ENCODE results near the gene KRTAP5-3. TPM values are rescaled to one million over a fixed set of nuclear protein-coding genes. Genes with fewer than 3 reads are reported as not detected.

Gene KRTAP5-3
- total and polyA plus RNA-seq, 2 experiments from 2014 or later, result not detected

DNA sequence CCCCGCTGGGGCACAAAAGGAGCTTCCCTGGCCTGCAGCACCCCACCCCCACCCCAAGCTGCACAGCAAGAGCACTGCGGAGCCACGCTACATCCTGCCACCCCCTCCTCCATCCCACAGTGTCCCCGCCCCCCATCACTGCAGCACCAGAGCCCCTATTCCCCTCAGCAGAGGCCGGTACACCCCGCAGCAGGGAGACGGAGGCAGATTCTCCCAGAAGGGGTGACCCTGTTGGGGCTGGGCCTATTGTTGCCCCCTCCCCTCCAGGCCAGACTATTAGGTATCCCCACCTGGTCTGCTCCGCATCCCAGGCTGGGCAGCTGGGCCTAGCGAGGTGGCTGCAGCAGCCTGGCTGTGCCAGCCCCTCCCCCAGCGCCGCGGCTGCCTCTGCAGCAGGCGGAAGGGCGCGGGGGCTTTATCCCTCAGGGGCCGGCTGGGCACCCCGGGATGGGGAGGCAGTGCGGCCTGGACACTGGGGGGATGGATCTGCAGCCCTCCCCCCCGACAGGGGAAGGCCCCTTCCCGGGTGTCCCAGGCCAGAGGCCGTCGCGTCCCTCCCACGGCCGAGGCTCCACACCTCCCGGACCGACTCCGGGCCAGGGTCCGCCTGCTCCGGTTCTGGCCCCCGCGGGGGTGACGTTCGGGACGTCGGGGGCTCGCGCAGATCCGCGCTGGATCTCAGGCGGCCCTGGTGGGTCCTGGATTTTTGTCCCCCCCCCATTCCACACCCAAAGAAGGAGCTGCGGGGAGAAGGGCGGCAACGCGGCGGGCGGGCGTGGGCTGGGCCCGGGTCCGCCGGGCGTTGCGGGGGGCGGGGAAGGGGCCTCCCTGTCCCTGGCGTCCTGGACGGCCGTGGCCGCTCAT, 37.1 kb downstream of the KRTAP5-3 start:
- Histone ChIP-seq H2AFZ (no peak overlapping the region), H3K27me3 (replicated peaks; ENCODE audit: insufficient read depth) (peaks cover 21% of the 10 kb centered on the region), H3K79me2 (ENCODE audit: insufficient read depth) (no peaks in the 10 kb centered on the region), H3K9me3 (ENCODE audit: low read depth) (no peaks in the 10 kb centered on the region), H3K27ac (no peak overlapping the region), H3K9ac (no peak overlapping the region), H3K4me1 (ENCODE audit: insufficient read depth) (no peaks in the 10 kb centered on the region), H3K4me2 (ENCODE audit: unreplicated experiment) (no peak overlapping the region), H3K9me2 (ENCODE audit: insufficient read depth) (no peaks in the 10 kb centered on the region), H3F3A (ENCODE audit: insufficient read depth) (0 out of 2 replicates have a peak, but pooled peaks cover 3% of the 10 kb centered on the region), H4K20me1 (ENCODE audit: insufficient read depth) (no peaks in the 10 kb centered on the region), H3K4me3 (peak overlapping the region; percentile 22; the same call in 1 of the 2 replicates), H3K36me3 (ENCODE audit: low read depth) (no peaks in the 10 kb centered on the region)
- TF ChIP-seq EZH2phosphoT487 (IDR thresholded peaks at IDR 0.05; ENCODE audit: insufficient read depth, low read depth) (no peak), EZH2 (IDR thresholded peaks at IDR 0.05; ENCODE audit: insufficient read depth, poor library complexity, severe bottlenecking) (peak; percentile 55)
- 16 to 27% methylated on average over 28 to 35 of the region's 58 CpGs for whole genome bisulfite sequencing, 2 experiments (ENCODE audit: low coverage in 1 of 2, low lambda C conversion rate in 2 of 2, missing lambda C conversion rate in 2 of 2)
- in situ Hi-C loops (cut with MboI), result no loop called here
- no peak for DNase-seq

DNA sequence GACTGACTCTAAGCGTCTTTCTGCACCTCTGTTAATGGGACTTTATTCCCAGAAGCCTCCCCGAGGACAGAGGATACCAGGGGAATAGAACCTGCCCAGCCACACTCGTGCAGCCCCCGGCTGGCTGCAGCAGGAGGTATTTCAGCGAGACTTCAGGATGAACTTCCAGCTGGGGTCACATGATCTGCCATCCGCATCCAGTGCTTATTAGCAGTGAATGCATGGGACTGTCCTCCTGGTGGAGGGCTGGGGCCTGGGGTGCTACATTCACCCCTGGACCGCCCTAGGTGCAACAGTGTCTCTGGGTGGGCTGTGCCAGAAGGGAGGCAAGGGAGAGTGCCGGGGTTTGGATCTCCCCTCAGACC, 37.8 kb downstream of the KRTAP5-3 start:
- H3K9me2 ChIP-seq (ENCODE audit: insufficient read depth), result no peaks in the 10 kb centered on the region
- H3K4me2 ChIP-seq (ENCODE audit: unreplicated experiment), result no peak overlapping the region
- no peak overlapping the region for H2AFZ ChIP-seq
- no peaks in the 10 kb centered on the region for H3K36me3 ChIP-seq (ENCODE audit: low read depth)
- 0 out of 2 replicates have a peak, but pooled peaks cover 3% of the 10 kb centered on the region for H3F3A ChIP-seq (ENCODE audit: insufficient read depth)
- no peaks in the 10 kb centered on the region for H3K9me3 ChIP-seq (ENCODE audit: low read depth)
- H3K27ac ChIP-seq, result no peak overlapping the region
- no peak for DNase-seq
- no peak overlapping the region for H3K9ac ChIP-seq
- TF ChIP-seq EZH2 (IDR thresholded peaks at IDR 0.05; ENCODE audit: insufficient read depth, poor library complexity, severe bottlenecking) (no peak), EZH2phosphoT487 (IDR thresholded peaks at IDR 0.05; ENCODE audit: insufficient read depth, low read depth) (no peak)
- H3K4me1 ChIP-seq (ENCODE audit: insufficient read depth), result no peaks in the 10 kb centered on the region
- no peaks in the 10 kb centered on the region for H4K20me1 ChIP-seq (ENCODE audit: insufficient read depth)
- in situ Hi-C loops (cut with MboI), result no loop called here
- WGBS, 2 experiments (ENCODE audit: low coverage in 1 of 2, low lambda C conversion rate in 2 of 2, missing lambda C conversion rate in 2 of 2), result 84 to 85% methylated on average over 8 of the region's 8 CpGs
- H3K79me2 ChIP-seq (ENCODE audit: insufficient read depth), result no peaks in the 10 kb centered on the region
- peaks cover 21% of the 10 kb centered on the region for H3K27me3 ChIP-seq (replicated peaks; ENCODE audit: insufficient read depth)
- H3K4me3 ChIP-seq, result no peak overlapping the region

DNA sequence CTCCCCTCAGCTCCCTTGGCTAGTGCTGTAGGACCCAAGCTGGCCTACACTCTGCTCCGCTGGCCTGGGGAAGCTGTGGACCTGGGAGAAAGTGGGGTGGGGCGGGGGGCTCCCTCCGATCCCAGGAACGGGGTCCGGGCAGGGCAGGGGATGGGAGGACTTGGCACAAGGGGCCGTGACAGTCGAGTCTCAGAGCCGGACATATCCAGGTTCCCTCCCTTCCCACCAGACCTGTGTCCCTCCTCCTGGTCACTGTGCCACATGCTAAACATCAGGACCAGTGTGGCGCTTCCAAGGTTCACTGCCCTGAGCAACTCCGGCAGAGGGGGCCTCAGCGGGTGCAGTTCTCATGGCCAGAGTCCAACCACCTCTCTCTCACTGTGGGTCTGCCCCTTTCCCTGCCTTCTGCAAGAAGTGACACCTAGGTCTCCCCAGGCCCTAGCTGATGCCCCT, 38.2 kb downstream of the KRTAP5-3 start:
- Histone ChIP-seq H2AFZ (no peak overlapping the region), H3K4me3 (no peak overlapping the region), H4K20me1 (ENCODE audit: insufficient read depth) (no peaks in the 10 kb centered on the region), H3K27ac (no peak overlapping the region), H3K27me3 (replicated peaks; ENCODE audit: insufficient read depth) (peaks cover 21% of the 10 kb centered on the region), H3K9ac (no peak overlapping the region), H3K4me1 (ENCODE audit: insufficient read depth) (no peaks in the 10 kb centered on the region), H3K4me2 (ENCODE audit: unreplicated experiment) (no peak overlapping the region), H3K9me2 (ENCODE audit: insufficient read depth) (no peaks in the 10 kb centered on the region), H3F3A (ENCODE audit: insufficient read depth) (0 out of 2 replicates have a peak, but pooled peaks cover 3% of the 10 kb centered on the region), H3K9me3 (ENCODE audit: low read depth) (no peaks in the 10 kb centered on the region), H3K79me2 (ENCODE audit: insufficient read depth) (no peaks in the 10 kb centered on the region), H3K36me3 (ENCODE audit: low read depth) (no peaks in the 10 kb centered on the region)
- in situ Hi-C loops (cut with MboI), result no loop called here
- no peak for DNase-seq
- TF ChIP-seq EZH2phosphoT487 (IDR thresholded peaks at IDR 0.05; ENCODE audit: insufficient read depth, low read depth), result no peak
- no peak for TF ChIP-seq EZH2 (IDR thresholded peaks at IDR 0.05; ENCODE audit: insufficient read depth, poor library complexity, severe bottlenecking)
- 50 to 57% methylated on average over 7 to 11 of the region's 11 CpGs for WGBS, 2 experiments (ENCODE audit: low coverage in 1 of 2, low lambda C conversion rate in 2 of 2, missing lambda C conversion rate in 2 of 2)

DNA sequence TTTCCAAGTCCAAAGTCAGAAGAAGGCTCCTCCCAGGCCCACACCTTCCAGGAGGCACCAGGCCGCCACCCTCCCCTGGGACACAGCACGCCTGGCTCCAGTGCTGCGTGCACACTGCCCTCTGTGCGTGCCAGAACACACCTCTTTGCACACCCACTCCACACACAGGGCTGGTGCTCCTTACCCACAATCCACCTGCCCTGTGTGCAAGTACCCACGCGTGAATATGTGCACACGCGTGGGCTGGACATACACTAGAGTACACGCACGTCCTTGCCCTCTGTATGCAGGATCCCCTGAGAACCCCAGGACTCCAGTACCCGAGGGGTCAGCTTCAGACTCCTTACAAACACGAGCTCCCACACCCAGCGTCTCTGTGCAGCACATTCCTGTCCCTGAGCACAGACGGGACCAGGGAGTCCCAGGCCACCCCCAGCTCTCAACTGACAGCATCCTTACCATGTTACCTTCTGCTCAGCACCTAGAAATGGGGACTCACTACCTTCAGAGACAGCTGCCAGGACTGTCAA, 38.9 kb downstream of the KRTAP5-3 start:
- Histone ChIP-seq H3K4me1 (ENCODE audit: insufficient read depth) (no peaks in the 10 kb centered on the region), H3K9ac (no peak overlapping the region), H3K27me3 (replicated peaks; ENCODE audit: insufficient read depth) (peaks cover 21% of the 10 kb centered on the region), H3K79me2 (ENCODE audit: insufficient read depth) (no peaks in the 10 kb centered on the region), H3F3A (ENCODE audit: insufficient read depth) (no peaks in the 10 kb centered on the region), H3K9me3 (ENCODE audit: low read depth) (no peaks in the 10 kb centered on the region), H3K36me3 (ENCODE audit: low read depth) (no peaks in the 10 kb centered on the region), H3K4me3 (no peak overlapping the region), H4K20me1 (ENCODE audit: insufficient read depth) (no peaks in the 10 kb centered on the region), H2AFZ (no peak overlapping the region), H3K4me2 (ENCODE audit: unreplicated experiment) (no peak overlapping the region), H3K9me2 (ENCODE audit: insufficient read depth) (no peaks in the 10 kb centered on the region), H3K27ac (no peak overlapping the region)
- 66 to 69% methylated on average over 13 to 14 of the region's 14 CpGs for WGBS, 2 experiments (ENCODE audit: low coverage in 1 of 2, low lambda C conversion rate in 2 of 2, missing lambda C conversion rate in 2 of 2)
- no peak for DNase-seq
- in situ Hi-C loops (cut with MboI), result no loop called here
- TF ChIP-seq EZH2 (IDR thresholded peaks at IDR 0.05; ENCODE audit: insufficient read depth, poor library complexity, severe bottlenecking), result no peak
- no peak for TF ChIP-seq EZH2phosphoT487 (IDR thresholded peaks at IDR 0.05; ENCODE audit: insufficient read depth, low read depth)
